ENCODE measurements around the gene AAK1.

GRCh38 chr2:69434753-69435152 is 208.8 kb downstream of the AAK1 start:
- TF ChIP-seq CTCF (conservative IDR thresholded peaks at IDR 0.05 in 1 of 2, IDR thresholded peaks at IDR 0.05 in 1 of 2; ENCODE audit: extremely low read depth in 1 of 2, insufficient read depth in 1 of 2, low read depth in 1 of 2, low read length in 2 of 2) (no peak), EZH2 (IDR thresholded peaks at IDR 0.05; ENCODE audit: borderline replicate concordance, low read length) (no peak)
